Neural cell (in vitro differentiated cells): ENCODE measurements around the gene PDF. TPM values are rescaled to one million over a fixed set of nuclear protein-coding genes. Genes with fewer than 3 reads are reported as not detected.

Experiments
- H2AFZ ChIP-seq: fragments of 200-600, 300-800 bp; sonication (generic), shearing (Covaris generic); 2 replicates; pipeline ENCODE4 v1.6.0; 2014; ENCODE audit warnings: low read depth, mild to moderate bottlenecking, antibody characterized with exemption, low read length, moderate library complexity
- H3F3A ChIP-seq: fragments of 200-600 bp; shearing (Covaris generic); 2 replicates; pipeline ENCODE4 v1.6.1; 2016; ENCODE audit warnings: mild to moderate bottlenecking, moderate library complexity, mixed read lengths, antibody characterized with exemption, low read length; ENCODE audit not compliant: insufficient read depth, poor library complexity, severe bottlenecking
- H3K27ac ChIP-seq: fragments of 200-600, 300-800 bp; sonication (generic), shearing (Covaris generic); 2 replicates; pipeline ENCODE4 v1.5.1; 2014; ENCODE audit warnings: mild to moderate bottlenecking, low read length, moderate library complexity
- H3K27me3 ChIP-seq: fragments of 300-800, 200-600 bp; sonication (generic), shearing (Covaris generic); 2 replicates; pipeline ENCODE4 v1.6.0; 2014; ENCODE audit warnings: mild to moderate bottlenecking, low read depth, low read length, moderate library complexity; ENCODE audit not compliant: insufficient read depth
- H3K36me3 ChIP-seq: fragments of 300-800, 200-600 bp; sonication (generic), shearing (Covaris generic); 2 replicates; pipeline ENCODE4 v1.5.1; 2014; ENCODE audit warnings: mild to moderate bottlenecking, antibody characterized with exemption, low read length, moderate library complexity; ENCODE audit not compliant: insufficient read depth
- H3K4me2 ChIP-seq: fragments of 300-800, 200-600 bp; sonication (generic), shearing (Covaris generic); 2 replicates; pipeline ENCODE4 v1.6.0; 2014; ENCODE audit warnings: mild to moderate bottlenecking, low read length
- H3K4me3 ChIP-seq: fragments of 300-800, 200-600 bp; sonication (generic), shearing (Covaris generic); 2 replicates; pipeline ENCODE4 v1.5.1; 2014; ENCODE audit warnings: mild to moderate bottlenecking, low read length, moderate library complexity
- H3K79me2 ChIP-seq: fragments of 200-600 bp; shearing (Covaris generic); replicated peaks from 2 replicates; pipeline ENCODE4 v1.6.0; 2014; ENCODE audit warnings: mild to moderate bottlenecking, low read length, moderate library complexity; ENCODE audit not compliant: insufficient read depth
- H3K9ac ChIP-seq: fragments of 300-800, 200-600 bp; sonication (generic), shearing (Covaris generic); 2 replicates; pipeline ENCODE4 v1.6.1; 2016; ENCODE audit warnings: mild to moderate bottlenecking, low read length, mixed read lengths
- H3K9me2 ChIP-seq: fragments of 200-600 bp; shearing (Covaris generic); 2 replicates; pipeline ENCODE4 v1.6.1; 2016; ENCODE audit warnings: mild to moderate bottlenecking, low read length, mixed read lengths; ENCODE audit not compliant: insufficient read depth
- H3K9me3 ChIP-seq: fragments of 200-600, 300-800 bp; sonication (generic), shearing (Covaris generic); 2 replicates; pipeline ENCODE4 v1.6.1; 2016; ENCODE audit warnings: mild to moderate bottlenecking, mixed run types, low read length, moderate library complexity, mixed read lengths
- H4K20me1 ChIP-seq: fragments of 200-600 bp; shearing (Covaris generic); 2 replicates; pipeline ENCODE4 v1.6.1; 2016; ENCODE audit warnings: mild to moderate bottlenecking, mixed run types; ENCODE audit not compliant: insufficient read depth
- CTCF ChIP-seq: fragments of 450-650 bp; IDR thresholded peaks from 2 replicates; pipeline ENCODE4 v1.5.1; 2014; ENCODE audit warnings: antibody characterized with exemption, mild to moderate bottlenecking, moderate library complexity; ENCODE audit not compliant: poor library complexity, severe bottlenecking
- EP300 ChIP-seq: fragments of 450-650 bp; conservative IDR thresholded peaks from 2 replicates; pipeline ENCODE4 v1.6.1; 2014; ENCODE audit warnings: antibody characterized with exemption, mild to moderate bottlenecking, moderate library complexity; ENCODE audit not compliant: poor library complexity, severe bottlenecking
- EZH2 ChIP-seq: fragments of 200-600, 300-800 bp; shearing (Covaris generic), sonication (generic); IDR thresholded peaks from 2 replicates; pipeline ENCODE4 v1.6.1; 2014; ENCODE audit warnings: antibody characterized with exemption, low read length, borderline replicate concordance, mild to moderate bottlenecking; ENCODE audit not compliant: insufficient read depth, poor library complexity, severe bottlenecking
- MXI1 ChIP-seq: fragments of 450-650 bp; conservative IDR thresholded peaks from 2 replicates; pipeline ENCODE4 v1.6.1; 2014; ENCODE audit warnings: antibody characterized with exemption, mild to moderate bottlenecking; ENCODE audit not compliant: poor library complexity, severe bottlenecking
- POLR2AphosphoS5 ChIP-seq: IDR thresholded peaks from 2 replicates; pipeline ENCODE4 v1.6.1; 2012
- RAD21 ChIP-seq: fragments of 450-650 bp; conservative IDR thresholded peaks from 2 replicates; pipeline ENCODE4 v1.6.1; 2014; ENCODE audit warnings: antibody characterized with exemption, mild to moderate bottlenecking, moderate library complexity
- SMC3 ChIP-seq: fragments of 450-650 bp; conservative IDR thresholded peaks from 2 replicates; pipeline ENCODE4 v1.6.1; 2014; ENCODE audit warnings: antibody characterized with exemption, mild to moderate bottlenecking, moderate library complexity; ENCODE audit not compliant: poor library complexity
- TAF1 ChIP-seq: IDR thresholded peaks from 2 replicates; pipeline ENCODE4 v1.6.1; 2012; ENCODE audit warnings: low read depth
- polyA plus RNA-seq: library from polyadenylated mRNA; depleted of rRNA; stranded (reverse); fragments of >200 nt; gene quantifications from 2 replicates; pipeline ENCODE4 v1.2.3, GENCODE V29; 2014
- TF ChIP-seq, protein P1 (sequence below): IDR thresholded peaks from 2 replicates; pipeline ENCODE4 v1.6.1; 2012; ENCODE audit warnings: borderline replicate concordance

Gene PDF
- polyA plus RNA-seq, 1 donor from 2014 or later = 5.1 TPM

GRCh38 chr16:69325784-69326171 lies 4.6 kb downstream of the PDF start:
- no peaks in the 10 kb centered on the region for H3K9me3 ChIP-seq
- no peaks in the 10 kb centered on the region for H3F3A ChIP-seq
- H3K79me2 ChIP-seq = peaks cover 34% of the 10 kb centered on the region
- peaks cover 6% of the 10 kb centered on the region for H4K20me1 ChIP-seq
- no peak overlapping the region for H3K4me3 ChIP-seq
- no peak for TF ChIP-seq EZH2
- TF ChIP-seq RAD21 = no peak
- TF ChIP-seq EP300 = no peak
- no peak for TF ChIP-seq CTCF
- no peak for TF ChIP-seq MXI1
- TF ChIP-seq POLR2AphosphoS5 = no peak
- TF ChIP-seq SMC3 = no peak
- no peak for TF ChIP-seq TAF1
- TF ChIP-seq, protein P1, sequence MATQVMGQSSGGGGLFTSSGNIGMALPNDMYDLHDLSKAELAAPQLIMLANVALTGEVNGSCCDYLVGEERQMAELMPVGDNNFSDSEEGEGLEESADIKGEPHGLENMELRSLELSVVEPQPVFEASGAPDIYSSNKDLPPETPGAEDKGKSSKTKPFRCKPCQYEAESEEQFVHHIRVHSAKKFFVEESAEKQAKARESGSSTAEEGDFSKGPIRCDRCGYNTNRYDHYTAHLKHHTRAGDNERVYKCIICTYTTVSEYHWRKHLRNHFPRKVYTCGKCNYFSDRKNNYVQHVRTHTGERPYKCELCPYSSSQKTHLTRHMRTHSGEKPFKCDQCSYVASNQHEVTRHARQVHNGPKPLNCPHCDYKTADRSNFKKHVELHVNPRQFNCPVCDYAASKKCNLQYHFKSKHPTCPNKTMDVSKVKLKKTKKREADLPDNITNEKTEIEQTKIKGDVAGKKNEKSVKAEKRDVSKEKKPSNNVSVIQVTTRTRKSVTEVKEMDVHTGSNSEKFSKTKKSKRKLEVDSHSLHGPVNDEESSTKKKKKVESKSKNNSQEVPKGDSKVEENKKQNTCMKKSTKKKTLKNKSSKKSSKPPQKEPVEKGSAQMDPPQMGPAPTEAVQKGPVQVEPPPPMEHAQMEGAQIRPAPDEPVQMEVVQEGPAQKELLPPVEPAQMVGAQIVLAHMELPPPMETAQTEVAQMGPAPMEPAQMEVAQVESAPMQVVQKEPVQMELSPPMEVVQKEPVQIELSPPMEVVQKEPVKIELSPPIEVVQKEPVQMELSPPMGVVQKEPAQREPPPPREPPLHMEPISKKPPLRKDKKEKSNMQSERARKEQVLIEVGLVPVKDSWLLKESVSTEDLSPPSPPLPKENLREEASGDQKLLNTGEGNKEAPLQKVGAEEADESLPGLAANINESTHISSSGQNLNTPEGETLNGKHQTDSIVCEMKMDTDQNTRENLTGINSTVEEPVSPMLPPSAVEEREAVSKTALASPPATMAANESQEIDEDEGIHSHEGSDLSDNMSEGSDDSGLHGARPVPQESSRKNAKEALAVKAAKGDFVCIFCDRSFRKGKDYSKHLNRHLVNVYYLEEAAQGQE = no peak
- H3K27ac ChIP-seq = no peak overlapping the region
- H3K4me2 ChIP-seq = no peak overlapping the region
- H3K9me2 ChIP-seq = no peaks in the 10 kb centered on the region
- peaks cover 9% of the 10 kb centered on the region for H3K36me3 ChIP-seq
- H3K9ac ChIP-seq = no peak overlapping the region
- no peaks in the 10 kb centered on the region for H3K27me3 ChIP-seq
- no peak overlapping the region for H2AFZ ChIP-seq

- peaks cover 9% of the 10 kb centered on the region for H3K36me3 ChIP-seq
- H3K4me3 ChIP-seq = no peak overlapping the region
- H3K9me2 ChIP-seq = no peaks in the 10 kb centered on the region
- H3K27ac ChIP-seq = no peak overlapping the region
- H4K20me1 ChIP-seq = peaks cover 6% of the 10 kb centered on the region
- H3K27me3 ChIP-seq = no peaks in the 10 kb centered on the region
- H3K9me3 ChIP-seq = no peaks in the 10 kb centered on the region
- H3K79me2 ChIP-seq = peaks cover 34% of the 10 kb centered on the region
- H3K9ac ChIP-seq = no peak overlapping the region
- H3F3A ChIP-seq = no peaks in the 10 kb centered on the region
- TF ChIP-seq CTCF = no peak
- no peak overlapping the region for H3K4me2 ChIP-seq
- no peak overlapping the region for H2AFZ ChIP-seq
Measured at GRCh38 chr16:69324585-69325253, 5.7 kb downstream of the PDF start.
